Lung (tissue), 12 donors: Measurements from ENCODE around the gene BMX. TPM values are rescaled to one million over a fixed set of nuclear protein-coding genes. Genes with fewer than 3 reads are reported as not detected.

ENCODE experiments used
- ATAC-seq: fragments of 200-7000 bp; cut with Tn5 transposase; one replicate; pipeline ENCODE4 v1.9.1; 2020; ENCODE audit warnings: moderate number of reproducible peaks; ENCODE audit not compliant: insufficient read depth, low FRiP score
- DNase-seq, 3 donors: peaks; one replicate each; pipeline ENCODE4 v3.0.0-alpha.2; 2013 to 2017
- H3K27ac ChIP-seq, 2 donors: one replicate each; pipeline ENCODE4 v1.5.1; 2013; ENCODE audit warnings: mild to moderate bottlenecking in 2 of 2, moderate library complexity in 2 of 2, control low read depth in 1 of 2, inconsistent platforms in 1 of 2, low read depth in 1 of 2, low read length in 1 of 2
- H3K27me3 ChIP-seq, 3 donors: one replicate each; pipeline ENCODE4 v1.5.1; 2013; ENCODE audit warnings: low read length in 2 of 3; ENCODE audit not compliant: control insufficient read depth in 3 of 3, insufficient read depth in 3 of 3
- H3K36me3 ChIP-seq, 4 donors: one replicate each; pipeline ENCODE4 v1.5.1; 2013; ENCODE audit warnings: low read length in 4 of 4, mild to moderate bottlenecking in 1 of 4, moderate library complexity in 1 of 4; ENCODE audit not compliant: control insufficient read depth in 4 of 4, insufficient read depth in 4 of 4
- H3K4me1 ChIP-seq, 5 donors: one replicate each; pipeline ENCODE4 v1.5.1; 2013; ENCODE audit warnings: low read length in 5 of 5, mild to moderate bottlenecking in 2 of 5, moderate library complexity in 1 of 5; ENCODE audit not compliant: control insufficient read depth in 5 of 5, insufficient read depth in 5 of 5
- H3K4me3 ChIP-seq: one replicate; pipeline ENCODE4 v1.5.1; 2013; ENCODE audit warnings: mild to moderate bottlenecking, control low read depth, moderate library complexity
- H3K9ac ChIP-seq, 2 donors: one replicate each; pipeline ENCODE4 v1.5.1; 2013; ENCODE audit warnings: low read length in 2 of 2, control low read depth in 1 of 2; ENCODE audit not compliant: insufficient read depth in 1 of 2
- H3K9me3 ChIP-seq, 4 donors: one replicate each; pipeline ENCODE4 v1.5.1; 2013; ENCODE audit warnings: low read length in 3 of 4, mild to moderate bottlenecking in 1 of 4, moderate library complexity in 1 of 4; ENCODE audit not compliant: control insufficient read depth in 4 of 4, insufficient read depth in 3 of 4
- CTCF ChIP-seq: IDR thresholded peaks from 2 replicates; pipeline ENCODE4 v1.5.1; 2012; ENCODE audit warnings: mild to moderate bottlenecking; ENCODE audit errors: control extremely low read depth, extremely low read depth
- WGBS, 2 donors: extraction: QIAGEN DNeasy Blood & Tissue Kit; methylation state at CpG; one replicate each; pipeline ENCODE4 v1.1.7; 2013; 5-methylcytosine and 5-hydroxymethylcytosine counted together
- polyA plus RNA-seq, 2 donors: library from polyadenylated mRNA; stranded (reverse); fragments of 200-250 nt; gene quantifications; one replicate each; pipeline ENCODE4 v1.2.1, GENCODE V29; 2013
- total RNA-seq, 2 donors: library from RNA; depleted of rRNA in 1 of 2; stranded (reverse); fragments of >200 nt in 1 of 2; gene quantifications; one replicate each; pipeline ENCODE4 v1.2.1, GENCODE V29; 2014 to 2021
- donor health status: control.
- donor health status: control.
- donor health status: Bipolar disorder and iron deficiency.
- donor health status: healthy.
- donor health status: DM: yes; HTN: yes; CAD: no.

Gene BMX
- total and polyA plus RNA-seq, 4 donors: 1.4 to 4.0 (median 2.5) TPM

GRCh38 chrX:15493118-15493962 lies 7.3 kb upstream of the BMX start, which contains the start of gene PIR:
Gene PIR (minus strand): TSS chrX:15493333. CDS start chrX:15491257, 2,076 bp downstream.
- Histone ChIP-seq H3K4me1 (peaks cover 0 to 6% (median 3%) of the 10 kb centered on the region in 5 donors), H3K27me3 (peaks cover 0 to 73% (median 41%) of the 10 kb centered on the region in 3 donors)
- no peak for TF ChIP-seq CTCF

GRCh38 chrX:15495801-15496200 lies 4.8 kb upstream of the BMX start:
- no peak for TF ChIP-seq CTCF
- peaks cover 0 to 71% (median 39%) of the 10 kb centered on the region in 3 donors for H3K27me3 ChIP-seq
- no peaks in the 10 kb centered on the region for H3K9me3 ChIP-seq
- H3K36me3 ChIP-seq: peaks cover 0 to under 1% (median 0%) of the 10 kb centered on the region in 4 donors
- no peak overlapping the region for H3K4me3 ChIP-seq
- WGBS, 2 donors: 80 to 94% methylated on average over 4 of the region's 4 CpGs
- DNase-seq: no peak
- H3K9ac ChIP-seq: no peak overlapping the region
- peaks cover 0 to 6% (median 3%) of the 10 kb centered on the region in 5 donors for H3K4me1 ChIP-seq
- no peak for ATAC-seq
- H3K27ac ChIP-seq: no peak overlapping the region

More at GRCh38 chrX:15493118-15493962, 7.3 kb upstream of the BMX start, which contains the start of gene PIR:
- H3K36me3 ChIP-seq: peaks cover 0 to 2% (median 0%) of the 10 kb centered on the region in 4 donors
- H3K9ac ChIP-seq: peak within 1 kb of the TSS; percentile 16 to 17
- peak within 1 kb of the TSS; percentile 51 for H3K4me3 ChIP-seq
- ATAC-seq (peak; percentile 96), DNase-seq (peak; percentile 76 to 83 (median 79))
- no peaks in the 10 kb centered on the region for H3K9me3 ChIP-seq
- H3K27ac ChIP-seq: peak within 1 kb of the TSS; percentile 59 to 69
- WGBS, 2 donors: 8 to 11% methylated on average over 38 to 47 of the region's 47 CpGs

GRCh38 chrX:15496824-15497223 lies 3.8 kb upstream of the BMX start:
- peaks cover 0 to 71% (median 41%) of the 10 kb centered on the region in 3 donors for H3K27me3 ChIP-seq
- ATAC-seq: no peak

More at GRCh38 chrX:15496824-15497223, 3.8 kb upstream of the BMX start:
- WGBS, 2 donors: 55 to 71% methylated on average over 4 of the region's 4 CpGs
- H3K9ac ChIP-seq: no peak overlapping the region
- H3K4me1 ChIP-seq: peaks cover 0 to 4% (median 3%) of the 10 kb centered on the region in 5 donors
- TF ChIP-seq CTCF: no peak
- H3K9me3 ChIP-seq: no peaks in the 10 kb centered on the region
- H3K36me3 ChIP-seq: no peaks in the 10 kb centered on the region
- H3K27ac ChIP-seq: no peak overlapping the region
- no peak overlapping the region for H3K4me3 ChIP-seq
- no peak for DNase-seq
